SK-N-SH treated with all-trans-retinoic acid at 6 μM for 48 hours (cell line): Measurements from ENCODE around the gene ITGA8.
"Not testable (repeated sequence)": the region's sequence is repeated elsewhere in the genome, so short reads cannot be mapped to it uniquely, and the experiment has no call there.

Source experiments
- ARNTL ChIP-seq: fragments of 450-650 bp; formaldehyde crosslinking; IDR thresholded peaks from 2 replicates; pipeline ENCODE4 v1.5.0; 2020; ENCODE audit warnings: low read depth, mild to moderate bottlenecking, moderate library complexity, borderline replicate concordance
- ZNF70 ChIP-seq: fragments of 450-650 bp; formaldehyde crosslinking; IDR thresholded peaks from 2 replicates; pipeline ENCODE4 v1.5.0; 2020; ENCODE audit warnings: mild to moderate bottlenecking, moderate library complexity
- TF ChIP-seq, protein P1 (sequence below): fragments of 250-450 bp; sonication (Bioruptor Pico); IDR thresholded peaks from 2 replicates; pipeline ENCODE4 v1.5.0; 2020; ENCODE audit warnings: mild to moderate bottlenecking, moderate library complexity
- TF ChIP-seq, protein P2 (sequence below): fragments of 250-450 bp; sonication (Bioruptor Pico); IDR thresholded peaks from 2 replicates; pipeline ENCODE4 v1.5.1; 2021; ENCODE audit warnings: mild to moderate bottlenecking, moderate library complexity

DNA sequence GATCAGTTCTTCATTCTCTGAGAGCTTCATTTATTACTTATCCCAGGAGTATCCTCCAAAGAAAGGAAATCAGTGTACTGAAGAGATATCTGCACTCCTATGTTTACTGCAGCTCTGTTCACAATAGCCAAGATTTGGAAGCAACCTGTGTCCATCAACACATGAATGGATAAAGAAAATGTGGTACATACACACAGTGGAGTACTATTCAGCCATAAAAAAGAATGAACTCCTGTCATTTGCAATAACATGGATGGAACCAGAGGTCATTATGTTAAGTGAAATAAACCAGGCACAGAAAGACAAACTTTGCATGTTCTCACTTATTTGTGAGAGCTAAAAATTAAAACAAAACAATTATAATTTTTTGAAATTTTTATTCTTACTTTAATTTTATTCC is 244.3 kb downstream of the ITGA8 start:
- TF ChIP-seq, protein P1, sequence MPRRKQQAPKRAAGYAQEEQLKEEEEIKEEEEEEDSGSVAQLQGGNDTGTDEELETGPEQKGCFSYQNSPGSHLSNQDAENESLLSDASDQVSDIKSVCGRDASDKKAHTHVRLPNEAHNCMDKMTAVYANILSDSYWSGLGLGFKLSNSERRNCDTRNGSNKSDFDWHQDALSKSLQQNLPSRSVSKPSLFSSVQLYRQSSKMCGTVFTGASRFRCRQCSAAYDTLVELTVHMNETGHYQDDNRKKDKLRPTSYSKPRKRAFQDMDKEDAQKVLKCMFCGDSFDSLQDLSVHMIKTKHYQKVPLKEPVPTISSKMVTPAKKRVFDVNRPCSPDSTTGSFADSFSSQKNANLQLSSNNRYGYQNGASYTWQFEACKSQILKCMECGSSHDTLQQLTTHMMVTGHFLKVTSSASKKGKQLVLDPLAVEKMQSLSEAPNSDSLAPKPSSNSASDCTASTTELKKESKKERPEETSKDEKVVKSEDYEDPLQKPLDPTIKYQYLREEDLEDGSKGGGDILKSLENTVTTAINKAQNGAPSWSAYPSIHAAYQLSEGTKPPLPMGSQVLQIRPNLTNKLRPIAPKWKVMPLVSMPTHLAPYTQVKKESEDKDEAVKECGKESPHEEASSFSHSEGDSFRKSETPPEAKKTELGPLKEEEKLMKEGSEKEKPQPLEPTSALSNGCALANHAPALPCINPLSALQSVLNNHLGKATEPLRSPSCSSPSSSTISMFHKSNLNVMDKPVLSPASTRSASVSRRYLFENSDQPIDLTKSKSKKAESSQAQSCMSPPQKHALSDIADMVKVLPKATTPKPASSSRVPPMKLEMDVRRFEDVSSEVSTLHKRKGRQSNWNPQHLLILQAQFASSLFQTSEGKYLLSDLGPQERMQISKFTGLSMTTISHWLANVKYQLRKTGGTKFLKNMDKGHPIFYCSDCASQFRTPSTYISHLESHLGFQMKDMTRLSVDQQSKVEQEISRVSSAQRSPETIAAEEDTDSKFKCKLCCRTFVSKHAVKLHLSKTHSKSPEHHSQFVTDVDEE (CRISPR knock-in tag) = not testable (repeated sequence)
- not testable (repeated sequence) for TF ChIP-seq ARNTL, ZNF70 (CRISPR knock-in tag)
- TF ChIP-seq, protein P2, sequence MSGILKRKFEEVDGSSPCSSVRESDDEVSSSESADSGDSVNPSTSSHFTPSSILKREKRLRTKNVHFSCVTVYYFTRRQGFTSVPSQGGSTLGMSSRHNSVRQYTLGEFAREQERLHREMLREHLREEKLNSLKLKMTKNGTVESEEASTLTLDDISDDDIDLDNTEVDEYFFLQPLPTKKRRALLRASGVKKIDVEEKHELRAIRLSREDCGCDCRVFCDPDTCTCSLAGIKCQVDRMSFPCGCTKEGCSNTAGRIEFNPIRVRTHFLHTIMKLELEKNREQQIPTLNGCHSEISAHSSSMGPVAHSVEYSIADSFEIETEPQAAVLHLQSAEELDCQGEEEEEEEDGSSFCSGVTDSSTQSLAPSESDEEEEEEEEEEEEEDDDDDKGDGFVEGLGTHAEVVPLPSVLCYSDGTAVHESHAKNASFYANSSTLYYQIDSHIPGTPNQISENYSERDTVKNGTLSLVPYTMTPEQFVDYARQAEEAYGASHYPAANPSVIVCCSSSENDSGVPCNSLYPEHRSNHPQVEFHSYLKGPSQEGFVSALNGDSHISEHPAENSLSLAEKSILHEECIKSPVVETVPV = not testable (repeated sequence)
